UCSD-AML1 (cell line): ENCODE results near the gene CPED1.
"Not testable (repeated sequence)": the region's sequence is repeated elsewhere in the genome, so short reads cannot be mapped to it uniquely, and the experiment has no call there.

Source experiments
- DNase-seq: peaks from one replicate; lab custom pipeline; 2025; ENCODE audit not compliant: unreplicated experiment; lab: John Stamatoyannopoulos, UW

CPED1 gene

DNA sequence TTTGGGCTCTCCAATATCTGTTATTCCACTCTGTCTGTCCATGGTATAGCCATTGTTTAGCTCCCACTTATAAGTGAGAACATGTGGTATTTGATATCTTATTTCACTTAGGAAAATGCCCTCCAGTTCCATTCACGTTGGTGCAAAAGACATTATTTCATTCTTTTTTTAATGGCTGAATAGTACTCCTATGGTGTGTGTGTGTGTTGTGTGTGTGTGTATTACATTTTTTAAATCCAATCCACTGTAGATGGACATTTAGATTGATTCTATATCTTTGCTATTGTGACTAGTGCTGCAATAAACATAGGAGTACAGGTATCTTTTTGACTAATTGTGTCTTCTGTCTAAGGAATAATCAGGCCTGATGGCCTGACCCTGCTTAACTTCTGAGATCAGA is 7.4 kb upstream of the CPED1 start:
- no peak for DNase-seq

DNA sequence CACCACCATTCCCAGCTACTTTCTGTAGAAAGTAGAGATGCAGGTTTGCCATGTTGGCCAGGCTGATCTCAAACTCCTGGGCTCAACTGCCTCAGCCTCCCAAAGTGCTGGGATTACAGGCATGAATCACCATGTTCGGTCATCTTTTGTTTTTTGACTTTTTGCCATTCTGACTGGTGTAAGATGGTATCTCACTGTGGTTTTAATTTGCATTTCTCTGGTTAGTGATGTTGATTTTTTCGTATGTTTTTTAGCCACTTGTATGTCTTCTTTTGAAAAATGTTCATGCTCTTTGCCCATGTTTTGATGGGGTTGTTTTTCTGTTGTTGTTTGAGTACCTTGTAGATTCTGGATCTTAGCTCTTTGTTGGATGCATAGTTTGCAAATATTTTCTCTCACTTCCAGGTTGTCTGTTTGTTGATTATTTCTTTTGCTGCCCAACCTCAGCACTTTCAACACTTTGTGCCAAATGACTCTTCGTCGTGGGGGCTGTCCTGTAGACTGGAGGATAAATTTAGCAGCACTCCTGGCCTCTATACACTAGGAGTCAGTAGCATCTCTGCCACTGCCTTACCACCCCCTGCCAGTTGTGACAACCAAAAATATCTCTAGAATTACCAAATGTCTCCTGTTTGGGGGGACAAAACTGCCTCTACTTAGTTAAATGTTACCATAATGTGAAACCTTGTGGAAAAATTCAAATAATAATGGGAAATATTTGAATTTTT is 6.5 kb upstream of the CPED1 start:
- no peak for DNase-seq

DNA sequence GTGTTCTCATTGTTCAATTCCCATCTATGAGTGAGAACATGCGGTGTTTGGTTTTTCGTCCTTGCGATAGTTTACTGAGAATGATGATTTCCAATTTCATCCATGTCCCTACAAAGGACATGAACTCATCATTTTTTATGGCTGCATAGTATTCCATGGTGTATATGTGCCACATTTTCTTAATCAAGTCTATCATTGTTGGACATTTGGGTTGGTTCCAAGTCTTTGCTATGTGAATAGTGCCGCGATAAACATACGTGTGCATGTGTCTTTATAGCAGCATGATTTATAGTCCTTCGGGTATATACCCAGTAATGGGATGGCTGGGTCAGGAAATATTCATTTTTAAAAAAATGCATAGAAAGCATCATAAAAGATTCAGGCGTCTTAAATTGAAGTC is 4.9 kb upstream of the CPED1 start:
- not testable (repeated sequence) for DNase-seq

DNA sequence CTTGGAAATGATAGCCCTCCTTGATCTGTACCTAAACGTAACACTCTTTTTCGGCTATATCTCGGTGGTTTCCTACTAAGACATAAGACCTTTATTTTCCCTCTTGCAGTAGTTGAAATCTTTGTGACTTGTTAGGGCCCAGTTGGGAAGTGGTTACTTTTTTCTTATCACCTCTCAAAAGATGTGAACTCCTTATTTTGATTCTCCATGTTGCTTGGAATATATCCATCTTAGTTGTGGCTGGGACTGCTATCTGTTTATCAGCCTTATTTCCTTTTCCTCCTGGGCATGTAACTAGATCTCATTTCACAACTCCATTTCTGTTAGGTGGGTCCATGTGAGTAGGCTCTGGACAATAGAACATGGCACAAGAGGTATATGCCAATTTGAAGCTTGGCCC is 4.1 kb upstream of the CPED1 start:
- no peak for DNase-seq

DNA sequence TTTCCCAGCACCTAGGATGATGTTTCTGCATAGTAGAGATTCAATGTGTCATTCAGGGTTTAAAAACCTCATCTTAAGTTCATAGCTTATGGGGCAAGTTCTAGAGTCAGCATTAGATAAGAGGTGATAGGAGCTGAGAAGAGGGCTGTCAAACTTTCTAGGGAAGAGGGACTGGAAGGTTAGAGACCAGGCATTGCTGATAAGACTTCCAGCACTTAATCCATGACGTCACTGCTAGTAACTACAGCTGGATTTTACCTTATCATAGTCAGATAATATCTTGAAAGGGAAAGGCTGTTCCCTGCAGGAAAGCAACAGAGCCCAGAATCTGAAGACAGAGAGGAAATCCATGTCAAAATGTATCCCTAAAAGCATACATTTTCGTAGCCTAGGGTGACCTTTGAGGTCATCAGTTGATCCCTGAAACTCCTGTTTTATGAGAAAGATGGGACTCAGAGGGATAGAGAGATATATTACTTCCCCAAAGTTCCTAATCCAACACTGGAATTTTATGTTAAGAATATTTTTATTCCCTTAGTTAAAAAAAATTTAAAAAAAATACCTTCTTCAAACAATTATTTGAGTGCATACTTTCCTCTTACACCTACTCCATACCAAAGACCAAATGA is 3.3 kb upstream of the CPED1 start:
- no peak for DNase-seq

DNA sequence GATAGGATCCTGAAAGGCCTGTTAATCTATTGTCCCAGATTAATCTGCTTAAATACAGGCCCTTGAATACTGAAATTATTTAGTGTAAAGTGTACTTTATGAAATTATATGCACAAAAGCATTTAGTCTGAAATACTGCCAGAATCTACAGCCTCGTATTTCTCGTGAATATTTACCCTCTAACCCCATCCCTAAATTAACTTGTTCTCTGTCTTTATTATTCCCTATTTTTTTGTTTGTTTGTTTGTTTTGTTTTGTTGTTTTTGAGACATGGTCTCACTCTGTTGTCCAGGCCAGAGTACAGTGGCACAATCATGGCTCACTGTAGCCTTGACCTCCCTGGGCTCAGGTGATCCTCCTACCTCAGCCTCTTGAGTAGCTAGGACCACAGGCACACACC is 2.7 kb upstream of the CPED1 start:
- DNase-seq = no peak

DNA sequence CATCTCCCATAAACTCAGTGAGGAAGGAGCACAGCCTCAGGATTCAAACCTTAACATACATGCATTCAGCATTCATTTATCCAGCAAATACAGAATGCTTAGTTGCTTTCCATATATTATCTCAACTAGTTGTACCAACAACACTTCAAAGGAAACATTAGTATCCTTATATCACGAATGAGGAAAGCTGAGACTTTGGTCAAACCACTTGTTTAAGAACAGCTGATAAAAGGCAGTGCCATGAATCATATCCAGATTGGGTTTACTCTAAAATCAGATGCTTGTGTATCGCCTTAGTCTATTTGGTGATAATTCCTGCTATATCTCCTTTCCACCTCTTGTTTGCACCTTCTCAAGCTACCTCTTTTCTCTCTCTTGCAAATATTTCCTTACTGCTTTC is 1.9 kb upstream of the CPED1 start:
- DNase-seq = no peak

DNA sequence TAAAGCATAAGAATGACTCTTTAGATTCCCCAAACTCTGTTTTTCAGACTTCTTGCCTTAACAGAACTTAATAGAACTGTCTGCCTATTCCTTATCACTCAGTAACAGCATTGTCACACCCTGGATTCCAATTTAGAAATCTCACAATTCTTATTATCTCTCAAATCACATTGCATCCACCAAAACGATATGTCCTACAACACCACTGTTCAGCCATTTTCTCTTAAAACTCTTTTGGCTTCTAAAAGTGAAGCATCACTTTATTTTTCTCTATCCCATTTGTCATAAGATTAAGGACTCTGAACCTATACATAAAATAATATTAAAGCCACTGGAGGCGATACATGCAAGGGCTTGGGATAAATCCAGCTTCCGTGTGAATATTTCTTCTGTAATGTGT is 1.2 kb upstream of the CPED1 start:
- no peak for DNase-seq

DNA sequence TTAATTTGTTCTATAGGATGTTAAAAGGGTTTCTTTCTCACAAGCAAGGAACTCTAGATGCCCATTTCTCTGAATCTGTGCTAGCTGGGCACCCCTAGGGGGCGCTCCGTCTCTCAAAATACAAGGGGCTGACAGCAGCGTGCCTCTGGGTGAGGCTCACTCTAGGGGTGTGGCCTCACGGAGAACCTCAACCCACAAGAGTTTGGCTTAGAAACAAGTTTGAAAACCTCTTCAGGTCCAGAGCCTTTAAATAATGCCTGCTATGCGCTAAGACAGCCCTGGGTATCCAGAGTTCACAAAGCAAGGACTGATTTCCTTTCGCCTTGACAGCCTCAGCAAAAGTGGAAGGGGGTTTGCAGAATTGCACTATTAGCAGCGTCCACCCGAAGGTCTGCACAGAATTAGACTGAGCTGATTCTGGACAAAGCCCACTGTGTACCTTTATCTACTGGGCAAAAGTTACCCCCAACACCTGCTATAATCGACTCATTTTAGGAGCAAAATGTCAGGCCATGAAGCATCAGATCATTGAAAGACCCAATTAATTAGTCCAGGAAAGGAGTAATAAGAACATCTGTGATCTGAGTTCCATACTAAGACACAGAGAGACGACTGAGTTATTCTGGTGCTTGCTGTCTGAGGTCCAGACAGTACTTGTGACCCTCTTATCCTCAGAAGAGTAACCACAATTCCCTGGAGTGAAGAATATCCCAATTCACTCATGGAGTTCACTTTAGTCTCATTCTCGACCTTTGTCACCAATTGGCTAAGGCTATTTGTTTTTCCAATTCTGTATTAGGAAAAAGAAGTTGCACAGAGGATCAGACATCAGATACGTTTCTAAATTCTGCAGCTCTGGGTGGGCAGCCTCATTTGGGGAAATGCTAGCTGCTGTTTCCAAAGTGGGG is 574 bp upstream of the CPED1 start:
- DNase-seq = peak; percentile 63

DNA sequence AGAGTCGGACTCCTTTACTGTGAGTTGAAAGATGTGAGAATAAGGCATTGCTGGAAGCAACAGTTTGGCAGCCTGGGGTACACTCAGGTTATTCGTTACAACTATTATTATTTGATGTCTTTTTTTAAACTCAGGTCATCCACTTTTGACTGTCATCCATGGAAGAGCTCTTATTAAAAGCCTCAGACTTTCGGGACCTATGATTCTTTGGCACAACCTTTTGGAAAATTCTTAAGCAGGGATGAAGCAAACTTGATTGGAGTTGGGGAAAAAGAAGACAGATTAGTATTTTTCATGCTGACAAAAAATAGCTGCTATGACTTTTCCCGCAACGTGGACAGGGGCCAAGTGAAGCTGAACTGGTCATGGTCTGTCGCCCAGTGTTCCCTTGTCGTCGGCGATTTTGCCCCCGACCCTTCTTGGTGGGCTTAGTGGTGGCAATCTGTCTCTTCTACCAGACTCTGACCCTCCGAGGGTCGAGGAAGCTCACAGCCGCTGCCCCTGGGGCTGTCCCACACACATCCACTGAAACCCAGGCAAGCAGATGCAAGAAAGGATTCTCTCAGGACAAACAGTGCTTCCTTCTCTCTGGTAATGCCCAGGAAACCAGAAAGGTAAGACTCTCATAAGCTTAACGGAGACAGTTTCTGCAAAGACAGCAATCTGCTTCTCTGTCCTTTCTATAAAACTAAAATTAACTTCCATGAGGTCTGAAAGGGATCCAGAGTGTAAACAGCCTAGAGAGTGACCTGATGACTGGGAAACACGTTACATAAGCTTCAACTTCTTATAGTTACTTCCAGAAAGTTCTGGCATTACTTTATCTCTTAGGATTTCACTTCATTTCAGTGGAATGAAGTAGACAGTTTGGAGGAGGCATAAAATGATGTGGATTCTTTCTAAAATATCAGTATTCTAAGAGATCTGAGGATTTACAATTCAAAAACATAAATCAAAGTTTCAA is 1.0 kb downstream of the CPED1 start:
- DNase-seq = no peak

DNA sequence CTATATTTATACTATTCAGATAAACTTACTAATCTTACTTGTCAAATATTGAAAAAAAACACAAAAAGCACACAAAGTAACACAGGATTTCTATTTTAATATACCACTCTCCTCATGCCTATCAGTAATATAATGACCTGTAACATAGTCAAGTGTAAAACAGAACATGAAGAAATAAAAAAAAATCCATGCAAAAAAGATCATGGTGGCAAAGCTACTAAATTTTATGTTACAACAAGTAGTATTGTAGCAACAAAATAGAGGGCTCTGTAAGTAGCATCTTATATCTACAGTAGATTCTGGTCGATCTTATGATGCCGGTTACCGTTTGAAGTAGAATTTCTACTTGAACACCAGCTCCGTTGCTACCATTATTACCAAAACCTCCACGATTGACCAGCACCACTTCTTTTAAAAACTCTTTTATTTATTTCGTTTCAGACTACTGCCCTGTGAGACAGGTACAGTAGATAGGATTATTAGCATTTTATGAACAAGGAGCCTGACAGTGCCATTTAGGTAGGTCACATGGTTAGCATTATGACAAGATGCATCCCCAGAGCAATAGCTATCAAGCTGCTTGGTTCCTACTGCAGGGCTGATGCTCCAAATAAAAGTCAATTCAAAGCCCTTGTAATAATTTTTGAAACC is 2.1 kb downstream of the CPED1 start:
- DNase-seq = no peak

DNA sequence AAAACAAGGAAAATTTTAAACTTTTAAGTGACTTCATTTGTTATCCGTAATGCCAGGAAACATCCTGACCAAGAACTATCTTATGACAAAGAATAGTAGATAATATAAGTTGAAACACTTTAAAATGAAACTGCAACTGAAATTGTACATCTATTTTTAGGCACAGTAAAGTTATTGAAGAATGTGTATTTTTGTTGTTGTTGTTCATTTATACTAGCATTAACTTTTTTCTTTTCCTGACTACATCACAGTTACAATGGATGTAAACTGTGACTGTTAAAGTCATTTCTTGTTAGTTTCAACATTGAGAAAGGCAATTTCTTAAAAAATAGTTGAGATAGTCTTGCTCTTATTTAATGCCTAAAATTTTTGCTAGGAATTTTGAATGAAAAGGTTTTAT is 2.6 kb downstream of the CPED1 start:
- no peak for DNase-seq

DNA sequence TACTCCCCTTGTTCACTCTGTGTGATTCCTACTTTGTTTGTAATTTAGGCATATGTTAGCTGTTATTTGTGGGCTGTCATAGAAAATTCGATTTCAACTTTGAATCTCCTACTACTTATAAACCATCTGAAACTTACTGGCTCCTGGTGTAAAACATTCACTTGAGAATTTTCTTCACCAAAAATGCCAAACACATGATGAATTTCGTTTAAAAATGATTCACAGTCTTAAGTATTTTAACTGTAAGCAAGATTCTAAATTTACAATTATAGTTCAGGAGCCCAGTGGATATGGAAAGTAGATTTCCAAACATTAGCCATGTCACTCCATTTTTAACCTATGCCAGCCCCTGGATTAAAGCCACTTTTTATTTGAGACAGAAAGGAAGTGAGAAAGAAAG is 3.1 kb downstream of the CPED1 start:
- DNase-seq = no peak

DNA sequence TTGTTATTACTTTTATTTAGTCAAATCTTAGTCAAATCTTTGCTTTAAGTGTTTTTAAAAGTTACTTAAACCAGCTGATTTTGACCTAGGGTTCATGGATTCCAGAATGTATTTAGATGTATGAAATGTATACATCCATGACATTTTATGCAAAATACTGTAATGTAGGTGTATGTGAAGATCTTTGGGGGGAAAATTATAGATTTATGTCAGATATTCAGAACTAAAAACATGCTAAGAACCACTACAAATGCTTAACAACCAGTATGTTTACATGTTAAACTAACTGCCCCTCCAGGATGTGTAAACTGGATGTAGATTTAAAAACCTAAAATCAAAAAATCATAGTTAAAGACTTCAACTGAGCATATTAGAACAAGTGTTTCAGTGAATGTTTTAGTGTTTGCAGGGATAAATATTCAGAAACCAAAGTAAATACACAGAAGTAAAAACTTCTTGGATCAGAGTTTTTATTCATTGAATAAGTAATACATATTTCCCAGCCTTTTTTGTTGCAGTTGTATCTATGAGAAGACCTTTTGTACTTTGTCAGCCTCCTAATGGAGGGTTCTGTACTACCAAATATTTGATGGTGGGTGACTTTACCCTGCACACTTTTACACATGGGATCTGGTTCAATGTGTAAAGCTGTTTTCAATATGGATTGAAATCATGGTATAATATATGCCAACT is 3.9 kb downstream of the CPED1 start:
- no peak for DNase-seq

DNA sequence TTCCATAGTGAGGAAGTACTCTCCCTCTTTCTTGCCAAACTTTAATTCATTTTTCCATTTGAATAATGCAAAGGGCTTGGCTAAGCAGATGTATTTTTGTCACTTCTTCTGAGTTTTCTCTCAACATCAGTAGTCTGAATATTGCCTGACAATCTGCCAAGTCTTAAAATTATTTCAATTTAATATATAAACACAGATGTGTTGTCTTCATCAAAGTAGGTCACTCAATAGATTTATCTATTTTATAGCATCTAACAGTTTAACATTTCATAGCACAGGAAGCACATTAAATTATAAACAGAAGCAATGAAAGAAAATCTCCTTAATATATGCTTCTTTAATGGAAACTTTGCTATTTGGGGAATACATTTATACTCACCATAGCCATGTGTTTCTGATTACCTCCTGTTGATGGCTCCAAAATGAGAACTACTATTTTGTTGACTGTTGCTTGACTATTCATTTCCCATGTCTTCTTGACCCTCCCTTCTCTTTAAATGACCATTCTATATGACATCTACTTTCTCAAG is 4.5 kb downstream of the CPED1 start:
- no peak for DNase-seq

DNA sequence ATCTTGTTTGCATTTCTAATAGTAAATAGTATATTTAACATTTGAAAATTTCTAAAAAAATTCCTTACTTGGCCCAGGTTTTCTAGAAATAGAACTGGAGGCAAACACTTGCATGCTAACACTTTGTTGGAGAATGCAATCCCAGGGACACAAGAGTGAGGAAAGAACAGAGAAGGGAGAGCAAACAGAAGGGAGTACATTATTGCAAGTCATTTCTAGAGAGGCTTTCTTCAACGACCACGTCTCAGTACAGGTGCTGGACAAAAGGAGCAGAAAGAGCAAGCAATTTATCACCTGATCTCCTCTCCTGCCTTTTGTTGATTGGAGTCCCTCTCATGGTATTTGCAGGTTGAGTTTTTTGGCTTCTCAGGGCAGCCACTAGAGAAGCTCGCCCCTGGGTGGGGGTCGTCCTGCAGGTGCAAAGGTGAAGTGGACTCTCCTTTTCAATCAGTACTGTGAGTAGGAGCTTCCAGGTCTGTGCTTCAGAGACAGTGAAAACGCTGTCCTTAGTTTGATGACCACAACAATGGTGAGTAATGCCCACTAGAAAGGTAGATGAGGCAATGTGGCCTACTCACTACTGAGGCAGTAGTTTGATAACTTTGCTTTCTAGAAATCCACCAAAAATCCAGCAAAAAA is 5.2 kb downstream of the CPED1 start:
- no peak for DNase-seq

DNA sequence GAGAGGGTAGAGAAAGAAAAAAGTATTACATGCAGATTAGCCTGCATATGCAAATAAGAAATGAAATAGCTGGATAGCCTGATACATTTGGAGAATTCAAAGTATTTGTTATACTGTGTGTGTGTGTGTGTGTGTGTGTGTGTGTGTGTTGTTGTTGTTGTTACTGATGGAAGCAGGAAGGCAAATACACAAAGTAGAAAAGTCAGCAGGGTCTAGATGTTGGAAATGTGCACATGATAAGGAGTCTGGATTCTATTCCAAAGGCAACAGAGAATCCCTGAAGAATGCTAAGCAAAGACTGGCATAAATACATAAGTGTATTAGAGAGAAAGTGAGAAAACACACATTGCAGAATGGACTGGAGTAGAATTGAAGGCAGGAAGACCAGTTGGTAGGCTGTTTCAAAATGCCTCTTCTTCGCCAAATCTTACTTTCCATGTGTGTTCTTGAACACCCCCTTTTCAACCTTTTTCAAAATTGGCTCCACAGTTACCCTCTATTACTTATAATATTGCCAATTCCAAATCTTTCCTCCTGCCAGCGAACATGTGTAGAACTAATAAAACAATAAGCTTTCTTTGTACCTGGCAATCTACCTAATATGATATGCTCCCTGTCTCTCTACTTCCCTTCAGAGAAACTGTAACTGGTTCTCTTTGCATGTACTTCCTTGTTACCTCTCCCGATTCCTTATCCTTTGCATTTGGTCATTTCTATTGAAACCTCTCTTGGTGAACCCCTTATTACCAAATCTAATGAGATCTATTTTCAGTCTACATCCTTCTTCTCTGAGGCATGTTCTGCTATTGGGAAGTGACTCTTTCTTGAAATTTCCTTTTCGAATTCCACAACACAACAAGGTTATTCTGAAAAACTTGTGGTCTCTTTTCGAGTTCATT is 6.2 kb downstream of the CPED1 start:
- no peak for DNase-seq

DNA sequence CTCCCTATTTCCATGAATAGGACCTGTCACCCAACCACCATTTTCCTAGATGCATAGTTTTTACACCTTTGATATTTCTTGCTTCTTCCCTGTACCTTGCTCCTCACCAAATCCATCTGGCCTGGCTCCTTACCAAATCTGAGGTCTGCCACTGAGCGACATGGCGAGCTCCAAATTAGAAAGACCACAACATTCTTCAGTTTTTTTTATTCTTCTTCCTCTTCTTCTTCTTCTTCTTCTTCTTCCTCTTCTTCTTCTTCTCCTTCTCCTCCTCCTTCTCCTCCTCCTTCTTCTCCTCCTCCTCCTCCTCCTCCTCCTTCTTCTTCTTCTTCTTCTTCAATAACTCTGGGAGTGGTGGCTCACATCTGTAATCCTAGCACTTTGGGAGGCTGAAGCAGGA is 7.1 kb downstream of the CPED1 start:
- DNase-seq = no peak
